ENCODE results near the gene KDM5C.
A peak's percentile ranks its signal among the peaks of the same experiment; 100 is the strongest.

KDM5C gene

DNA sequence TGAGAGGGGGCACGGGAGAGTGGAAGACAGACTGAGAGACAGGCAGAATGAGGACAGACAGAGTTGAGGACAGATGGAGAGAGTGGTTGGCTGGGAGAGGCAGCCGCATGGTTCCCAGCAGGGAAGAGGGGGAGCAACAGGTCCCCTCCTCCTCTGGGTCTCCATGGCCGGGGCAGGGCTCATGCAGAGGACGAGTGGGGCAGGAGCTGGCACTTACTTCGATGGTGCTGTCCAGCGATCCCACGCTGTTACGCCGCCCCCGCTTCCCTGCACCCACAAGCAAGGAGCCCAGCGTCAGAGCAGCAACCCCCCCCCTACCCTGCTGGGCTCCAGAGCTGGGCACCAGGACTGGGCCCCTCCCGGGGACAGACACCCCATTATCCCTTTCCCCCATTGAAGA lies 10.6 kb upstream of the KDM5C start:
- H3K27ac ChIP-seq (ENCODE audit: low read depth, low read length): no peak overlapping the region
- H3K36me3 ChIP-seq (ENCODE audit: control insufficient read depth in 1 of 2, insufficient read depth in 2 of 2, low read length in 2 of 2): peaks cover 3 to 11% of the 10 kb centered on the region in 2 donors
- no peak overlapping the region for H3K4me3 ChIP-seq (ENCODE audit: low read depth in 1 of 2, low read length in 2 of 2)
- H3K9me3 ChIP-seq (ENCODE audit: control insufficient read depth in 1 of 2, low read length in 2 of 2): no peaks in the 10 kb centered on the region
- no peak overlapping the region for H3K9ac ChIP-seq (ENCODE audit: low read depth in 1 of 2, low read length in 2 of 2)
- H3K4me1 ChIP-seq (ENCODE audit: control insufficient read depth in 1 of 2, insufficient read depth in 2 of 2, low read length in 2 of 2): no peaks in the 10 kb centered on the region
- no peaks in the 10 kb centered on the region for H3K27me3 ChIP-seq (ENCODE audit: control insufficient read depth in 1 of 2, insufficient read depth in 2 of 2, low read length in 2 of 2)

DNA sequence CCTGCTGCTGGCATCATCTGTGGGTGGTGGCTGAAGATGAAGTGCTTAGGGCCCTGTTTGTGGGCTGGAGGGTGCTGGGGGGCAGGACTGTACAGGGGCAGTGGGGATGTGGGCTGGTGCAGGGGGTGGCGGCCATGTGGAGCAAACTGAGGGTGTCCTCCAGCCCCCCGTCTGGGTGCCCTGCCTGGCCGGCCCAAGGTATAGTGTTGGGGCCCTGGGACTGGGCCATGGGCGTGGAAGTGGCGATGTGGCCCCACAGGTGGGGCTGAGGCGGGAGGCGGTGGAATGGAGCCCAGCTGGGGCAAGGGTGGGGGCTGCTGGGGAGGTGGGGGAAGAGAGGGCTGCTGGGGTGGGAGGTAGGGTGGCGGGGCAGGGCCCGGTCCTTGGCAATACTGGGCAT lies 9.5 kb upstream of the KDM5C start:
- Histone ChIP-seq H3K4me1 (ENCODE audit: control insufficient read depth in 1 of 2, insufficient read depth in 2 of 2, low read length in 2 of 2) (no peaks in the 10 kb centered on the region), H3K27me3 (ENCODE audit: control insufficient read depth in 1 of 2, insufficient read depth in 2 of 2, low read length in 2 of 2) (no peaks in the 10 kb centered on the region), H3K36me3 (ENCODE audit: control insufficient read depth in 1 of 2, insufficient read depth in 2 of 2, low read length in 2 of 2) (peaks cover 3 to 7% of the 10 kb centered on the region in 2 donors), H3K27ac (ENCODE audit: low read depth, low read length) (no peak overlapping the region), H3K9ac (ENCODE audit: low read depth in 1 of 2, low read length in 2 of 2) (no peak overlapping the region), H3K4me3 (ENCODE audit: low read depth in 1 of 2, low read length in 2 of 2) (no peak overlapping the region), H3K9me3 (ENCODE audit: control insufficient read depth in 1 of 2, low read length in 2 of 2) (no peaks in the 10 kb centered on the region)

DNA sequence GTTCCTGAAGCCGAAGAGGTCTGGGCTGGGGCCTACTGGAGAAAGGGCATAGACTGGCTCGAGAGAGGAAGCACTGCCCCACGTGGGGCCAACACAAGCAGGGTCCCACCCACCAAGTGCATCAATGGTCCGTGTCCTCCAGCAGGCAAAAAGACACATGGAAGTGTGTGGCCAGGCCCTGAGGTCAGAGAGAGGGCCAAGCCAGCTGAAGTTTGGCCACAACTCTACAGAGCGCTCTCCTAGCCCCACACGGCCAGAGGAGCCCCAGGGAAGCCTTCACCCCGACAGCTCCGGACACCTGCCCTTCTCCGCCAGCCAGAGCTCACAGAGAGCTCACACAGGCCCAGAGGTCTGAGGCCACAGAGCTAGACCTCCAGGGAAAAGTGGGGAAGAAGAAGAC lies 8.5 kb upstream of the KDM5C start:
- H3K9me3 ChIP-seq (ENCODE audit: control insufficient read depth in 1 of 2, low read length in 2 of 2): no peaks in the 10 kb centered on the region
- H3K4me1 ChIP-seq (ENCODE audit: control insufficient read depth in 1 of 2, insufficient read depth in 2 of 2, low read length in 2 of 2): no peaks in the 10 kb centered on the region
- H3K4me3 ChIP-seq (ENCODE audit: low read depth in 1 of 2, low read length in 2 of 2): no peak overlapping the region
- H3K36me3 ChIP-seq (ENCODE audit: control insufficient read depth in 1 of 2, insufficient read depth in 2 of 2, low read length in 2 of 2): peaks cover under 1% of the 10 kb centered on the region in 2 donors
- H3K27me3 ChIP-seq (ENCODE audit: control insufficient read depth in 1 of 2, insufficient read depth in 2 of 2, low read length in 2 of 2): no peaks in the 10 kb centered on the region
- no peak overlapping the region for H3K9ac ChIP-seq (ENCODE audit: low read depth in 1 of 2, low read length in 2 of 2)
- H3K27ac ChIP-seq (ENCODE audit: low read depth, low read length): no peak overlapping the region

DNA sequence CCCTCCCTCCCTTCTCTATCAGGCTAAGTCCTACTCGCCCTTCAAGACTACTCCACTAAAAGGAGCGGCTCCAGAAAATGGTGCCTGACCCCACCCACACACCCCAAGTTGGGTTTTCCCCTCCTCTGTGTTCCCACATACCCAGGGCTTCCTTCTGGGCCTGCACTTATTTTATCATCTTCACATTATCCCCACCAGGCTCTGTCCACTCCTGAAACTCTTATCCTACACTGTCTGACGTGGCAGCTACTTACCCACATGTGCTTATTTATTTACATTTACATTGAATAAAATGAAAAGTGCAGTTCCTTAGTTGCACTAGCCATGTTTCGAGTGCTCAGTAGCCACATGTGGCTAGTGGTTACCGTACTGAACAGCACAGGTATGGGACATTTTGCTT lies 5.1 kb upstream of the KDM5C start:
- no peak overlapping the region for H3K9ac ChIP-seq (ENCODE audit: low read depth in 1 of 2, low read length in 2 of 2)
- H3K9me3 ChIP-seq (ENCODE audit: control insufficient read depth in 1 of 2, low read length in 2 of 2): no peaks in the 10 kb centered on the region
- H3K27me3 ChIP-seq (ENCODE audit: control insufficient read depth in 1 of 2, insufficient read depth in 2 of 2, low read length in 2 of 2): no peaks in the 10 kb centered on the region
- H3K4me3 ChIP-seq (ENCODE audit: low read depth in 1 of 2, low read length in 2 of 2): no peak overlapping the region
- H3K27ac ChIP-seq (ENCODE audit: low read depth, low read length): no peak overlapping the region
- H3K4me1 ChIP-seq (ENCODE audit: control insufficient read depth in 1 of 2, insufficient read depth in 2 of 2, low read length in 2 of 2): peaks cover 0 to 5% of the 10 kb centered on the region in 2 donors
- H3K36me3 ChIP-seq (ENCODE audit: control insufficient read depth in 1 of 2, insufficient read depth in 2 of 2, low read length in 2 of 2): no peaks in the 10 kb centered on the region

DNA sequence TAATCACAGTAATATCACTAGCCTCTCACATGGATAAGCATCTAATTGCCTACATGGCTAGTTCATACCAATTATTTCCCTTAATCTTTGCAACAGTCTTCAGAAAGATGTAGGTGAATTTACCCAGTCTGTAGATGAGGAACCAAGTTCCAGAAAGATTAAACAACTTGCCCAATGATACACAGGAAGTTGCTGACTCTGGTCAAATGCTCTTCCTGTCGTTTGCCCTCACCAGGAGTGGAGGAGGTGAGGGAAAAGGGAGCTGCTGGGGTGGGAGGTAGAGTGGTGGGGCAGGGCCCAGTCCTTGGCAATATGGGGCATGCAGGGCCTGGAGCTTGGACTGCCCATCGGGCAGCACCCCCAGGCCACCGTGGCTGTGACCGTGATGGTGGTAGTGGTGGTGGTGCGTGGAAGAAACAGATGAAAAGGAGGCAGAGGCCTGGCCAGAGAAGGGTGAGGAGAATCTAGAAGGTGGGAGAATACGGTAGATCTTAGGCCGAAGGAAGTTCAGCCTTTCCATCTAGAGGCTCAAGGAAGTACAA lies 2.3 kb upstream of the KDM5C start:
- Histone ChIP-seq H3K9ac (ENCODE audit: low read depth in 1 of 2, low read length in 2 of 2) (no peak overlapping the region), H3K9me3 (ENCODE audit: control insufficient read depth in 1 of 2, low read length in 2 of 2) (no peaks in the 10 kb centered on the region), H3K4me1 (ENCODE audit: control insufficient read depth in 1 of 2, insufficient read depth in 2 of 2, low read length in 2 of 2) (peaks cover 18 to 19% of the 10 kb centered on the region in 2 donors), H3K36me3 (ENCODE audit: control insufficient read depth in 1 of 2, insufficient read depth in 2 of 2, low read length in 2 of 2) (no peaks in the 10 kb centered on the region), H3K27ac (ENCODE audit: low read depth, low read length) (no peak overlapping the region), H3K27me3 (ENCODE audit: control insufficient read depth in 1 of 2, insufficient read depth in 2 of 2, low read length in 2 of 2) (no peaks in the 10 kb centered on the region), H3K4me3 (ENCODE audit: low read depth in 1 of 2, low read length in 2 of 2) (no peak overlapping the region)

DNA sequence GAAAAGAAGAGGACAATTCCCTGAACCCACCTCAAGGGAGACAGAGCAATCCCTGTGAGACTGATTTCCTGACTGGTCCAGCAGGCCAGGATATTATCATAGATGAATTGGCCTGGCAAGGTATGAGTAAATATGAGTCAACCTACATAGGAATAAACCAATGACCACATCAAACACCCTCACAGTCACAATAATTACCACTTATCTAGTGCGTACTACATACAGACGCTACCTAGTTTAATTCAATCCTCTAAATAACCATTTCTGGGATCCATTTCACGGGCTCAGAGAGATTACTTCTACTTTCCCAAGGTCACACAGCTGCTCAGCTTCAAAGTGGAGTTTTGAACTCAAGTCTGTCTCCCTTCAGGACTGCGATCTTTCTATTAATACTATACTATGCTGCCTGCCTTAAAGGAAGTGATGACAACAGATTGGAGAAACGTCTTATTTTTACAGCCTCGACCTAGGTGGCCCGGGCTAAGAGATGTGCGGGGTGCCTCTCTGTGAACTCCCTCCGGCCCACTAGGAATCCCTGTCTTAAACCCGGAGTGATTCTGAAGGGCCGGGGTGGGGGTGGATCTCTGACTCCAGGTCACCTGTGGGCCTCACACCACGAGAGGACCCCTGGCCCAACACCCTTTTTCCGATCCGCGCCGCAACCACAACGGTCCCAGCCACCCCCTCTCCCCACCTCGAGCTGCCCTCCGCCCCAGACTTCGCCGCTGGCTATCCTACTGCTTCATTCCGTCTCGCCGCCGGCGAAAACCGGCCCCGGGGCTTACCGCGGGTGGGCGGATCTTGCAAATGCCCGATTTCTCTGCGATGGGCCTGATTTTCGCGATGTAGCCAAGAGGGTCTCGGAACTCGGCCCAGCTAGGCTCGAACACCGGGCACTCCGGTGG lies 800 bp downstream of the KDM5C start:
- Histone ChIP-seq H3K4me1 (ENCODE audit: control insufficient read depth in 1 of 2, insufficient read depth in 2 of 2, low read length in 2 of 2) (peaks cover 26 to 27% of the 10 kb centered on the region in 2 donors), H3K4me3 (ENCODE audit: low read depth in 1 of 2, low read length in 2 of 2) (peak overlapping the region; percentile 84 to 88), H3K27ac (ENCODE audit: low read depth, low read length) (peak overlapping the region; percentile 43), H3K27me3 (ENCODE audit: control insufficient read depth in 1 of 2, insufficient read depth in 2 of 2, low read length in 2 of 2) (no peaks in the 10 kb centered on the region), H3K9ac (ENCODE audit: low read depth in 1 of 2, low read length in 2 of 2) (peak overlapping the region; percentile 84 to 95), H3K9me3 (ENCODE audit: control insufficient read depth in 1 of 2, low read length in 2 of 2) (no peaks in the 10 kb centered on the region), H3K36me3 (ENCODE audit: control insufficient read depth in 1 of 2, insufficient read depth in 2 of 2, low read length in 2 of 2) (peaks cover 2 to 11% of the 10 kb centered on the region in 2 donors)

DNA sequence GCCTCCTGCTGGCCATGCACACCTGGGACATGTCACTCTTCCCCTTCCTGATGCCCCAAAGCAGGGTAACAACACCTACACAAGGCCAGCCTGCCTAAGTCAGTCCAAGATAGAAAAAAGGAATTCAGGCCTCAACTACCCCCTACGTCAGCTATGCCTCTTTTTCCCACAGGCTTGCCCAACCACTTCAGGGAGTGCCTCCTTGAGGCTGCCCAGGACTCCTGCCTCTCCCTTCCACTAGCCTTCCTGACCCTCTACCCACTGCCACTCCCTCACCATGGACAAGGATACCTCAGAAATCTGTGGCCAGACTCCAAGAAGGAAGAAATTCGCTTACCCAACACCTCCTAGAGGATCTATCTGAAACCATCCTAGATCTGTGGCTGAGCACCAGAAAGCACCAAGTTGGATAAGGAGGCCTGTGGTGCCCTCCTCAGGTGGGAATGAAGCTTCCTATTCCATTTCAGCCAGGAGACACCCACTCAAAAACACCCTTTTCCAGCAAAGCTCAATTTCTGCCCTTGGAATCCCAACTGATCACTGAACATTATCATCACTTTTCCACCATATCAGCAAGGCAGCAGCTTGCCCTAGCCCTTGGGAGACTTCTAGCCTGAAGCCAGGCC lies 1.8 kb downstream of the KDM5C start:
- H3K27ac ChIP-seq (ENCODE audit: low read depth, low read length): no peak overlapping the region
- no peaks in the 10 kb centered on the region for H3K9me3 ChIP-seq (ENCODE audit: control insufficient read depth in 1 of 2, low read length in 2 of 2)
- peak overlapping the region; percentile 84 to 88 for H3K4me3 ChIP-seq (ENCODE audit: low read depth in 1 of 2, low read length in 2 of 2)
- peaks cover 3 to 20% of the 10 kb centered on the region in 2 donors for H3K36me3 ChIP-seq (ENCODE audit: control insufficient read depth in 1 of 2, insufficient read depth in 2 of 2, low read length in 2 of 2)
- H3K9ac ChIP-seq (ENCODE audit: low read depth in 1 of 2, low read length in 2 of 2): peak overlapping the region; percentile 84 to 95
- peaks cover 26 to 27% of the 10 kb centered on the region in 2 donors for H3K4me1 ChIP-seq (ENCODE audit: control insufficient read depth in 1 of 2, insufficient read depth in 2 of 2, low read length in 2 of 2)
- no peaks in the 10 kb centered on the region for H3K27me3 ChIP-seq (ENCODE audit: control insufficient read depth in 1 of 2, insufficient read depth in 2 of 2, low read length in 2 of 2)

DNA sequence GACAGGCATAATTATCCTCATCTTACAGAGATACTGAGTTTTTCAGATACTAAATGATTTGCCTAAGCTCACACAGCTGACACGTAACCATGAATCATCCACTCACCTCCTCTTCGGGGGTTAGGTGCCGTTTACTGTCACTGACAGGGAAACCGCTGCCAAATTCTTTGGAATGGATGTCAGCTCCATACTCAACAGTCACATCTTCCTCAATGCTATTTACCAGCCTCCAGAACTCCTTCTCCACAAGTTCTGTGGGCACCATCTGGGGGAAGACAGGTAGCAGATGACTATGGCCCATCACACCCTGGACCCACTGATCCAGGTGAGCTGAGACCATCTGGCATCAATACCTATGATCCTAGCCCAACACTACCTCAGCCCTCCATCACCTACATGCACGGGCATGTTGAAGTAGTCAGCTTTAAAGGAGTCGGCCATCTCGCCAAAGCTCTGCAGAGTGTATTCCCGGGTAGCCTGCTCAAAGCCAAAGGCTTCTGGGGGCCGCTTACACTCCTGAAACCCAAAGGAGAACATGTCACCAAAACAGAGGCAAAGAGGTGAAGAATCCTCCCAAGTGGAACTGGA lies 13.5 kb downstream of the KDM5C start:
- no peak overlapping the region for H3K27ac ChIP-seq (ENCODE audit: low read depth, low read length)
- H3K9me3 ChIP-seq (ENCODE audit: control insufficient read depth in 1 of 2, low read length in 2 of 2): no peaks in the 10 kb centered on the region
- H3K27me3 ChIP-seq (ENCODE audit: control insufficient read depth in 1 of 2, insufficient read depth in 2 of 2, low read length in 2 of 2): no peaks in the 10 kb centered on the region
- H3K4me3 ChIP-seq (ENCODE audit: low read depth in 1 of 2, low read length in 2 of 2): no peak overlapping the region
- H3K9ac ChIP-seq (ENCODE audit: low read depth in 1 of 2, low read length in 2 of 2): no peak overlapping the region
- H3K36me3 ChIP-seq (ENCODE audit: control insufficient read depth in 1 of 2, insufficient read depth in 2 of 2, low read length in 2 of 2): peaks cover 41 to 56% of the 10 kb centered on the region in 2 donors
- no peaks in the 10 kb centered on the region for H3K4me1 ChIP-seq (ENCODE audit: control insufficient read depth in 1 of 2, insufficient read depth in 2 of 2, low read length in 2 of 2)

DNA sequence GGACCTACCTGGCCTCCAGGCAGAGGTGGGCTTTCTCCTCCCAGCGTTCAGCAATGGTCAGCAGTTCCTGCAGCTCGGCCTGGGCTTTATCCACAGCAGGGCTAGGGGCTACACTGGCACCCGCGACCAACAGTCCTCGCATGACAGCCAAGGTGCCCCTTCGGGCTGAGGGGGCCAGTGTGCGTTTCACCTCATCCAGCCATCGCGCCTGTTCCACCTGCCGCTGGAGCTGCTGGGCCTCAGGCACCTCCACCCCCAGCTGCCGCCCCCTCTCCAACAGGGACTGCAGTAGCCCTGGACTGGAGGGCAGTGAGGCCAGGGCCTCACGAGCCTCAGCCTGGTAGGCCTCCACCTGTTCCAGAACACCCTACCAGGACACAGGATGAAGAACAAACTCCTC lies 28.3 kb downstream of the KDM5C start:
- Histone ChIP-seq H3K4me1 (ENCODE audit: control insufficient read depth in 1 of 2, insufficient read depth in 2 of 2, low read length in 2 of 2) (no peaks in the 10 kb centered on the region), H3K27me3 (ENCODE audit: control insufficient read depth in 1 of 2, insufficient read depth in 2 of 2, low read length in 2 of 2) (no peaks in the 10 kb centered on the region), H3K27ac (ENCODE audit: low read depth, low read length) (no peak overlapping the region), H3K4me3 (ENCODE audit: low read depth in 1 of 2, low read length in 2 of 2) (no peak overlapping the region), H3K9ac (ENCODE audit: low read depth in 1 of 2, low read length in 2 of 2) (no peak overlapping the region), H3K36me3 (ENCODE audit: control insufficient read depth in 1 of 2, insufficient read depth in 2 of 2, low read length in 2 of 2) (peaks cover 44 to 77% of the 10 kb centered on the region in 2 donors), H3K9me3 (ENCODE audit: control insufficient read depth in 1 of 2, low read length in 2 of 2) (no peaks in the 10 kb centered on the region)

DNA sequence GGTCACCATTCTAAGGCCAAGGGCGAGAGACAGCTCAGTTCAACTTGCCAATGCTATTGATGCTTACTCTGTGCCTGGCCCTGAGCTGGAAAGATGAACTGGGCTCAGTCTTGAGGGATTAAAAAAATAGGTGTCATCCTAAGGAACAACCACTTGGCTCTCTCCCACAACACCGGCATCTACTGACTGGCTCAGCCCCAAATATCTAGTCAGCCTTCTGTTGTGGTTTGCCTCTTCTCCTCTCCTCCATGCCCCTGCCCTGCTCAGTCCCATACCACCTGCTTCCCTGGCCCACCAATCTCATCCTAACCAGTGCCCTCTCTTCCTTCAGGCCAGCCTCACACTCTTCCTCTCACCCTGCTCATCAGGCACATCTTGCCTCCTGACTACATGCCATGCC lies 29.6 kb downstream of the KDM5C start:
- H3K36me3 ChIP-seq (ENCODE audit: control insufficient read depth in 1 of 2, insufficient read depth in 2 of 2, low read length in 2 of 2): peaks cover 42 to 64% of the 10 kb centered on the region in 2 donors
- H3K9ac ChIP-seq (ENCODE audit: low read depth in 1 of 2, low read length in 2 of 2): no peak overlapping the region

More for the DNA sequence above, 29.6 kb downstream of the KDM5C start:
- H3K27ac ChIP-seq (ENCODE audit: low read depth, low read length): no peak overlapping the region
- no peak overlapping the region for H3K4me3 ChIP-seq (ENCODE audit: low read depth in 1 of 2, low read length in 2 of 2)
- H3K27me3 ChIP-seq (ENCODE audit: control insufficient read depth in 1 of 2, insufficient read depth in 2 of 2, low read length in 2 of 2): no peaks in the 10 kb centered on the region
- H3K9me3 ChIP-seq (ENCODE audit: control insufficient read depth in 1 of 2, low read length in 2 of 2): no peaks in the 10 kb centered on the region
- H3K4me1 ChIP-seq (ENCODE audit: control insufficient read depth in 1 of 2, insufficient read depth in 2 of 2, low read length in 2 of 2): no peaks in the 10 kb centered on the region
